Activated T-cell treated with anti-CD3 and anti-CD28 coated beads for 1 hour (primary cell): ENCODE results near the gene ZMIZ2.
"Not testable (repeated sequence)": the region's sequence is repeated elsewhere in the genome, so short reads cannot be mapped to it uniquely, and the experiment has no call there.

Experiments used
- DNase-seq: peaks from one replicate; pipeline ENCODE4 v3.0.0-alpha.2; 2020; ENCODE audit warnings: low read depth

Gene ZMIZ2

GRCh38 chr7:44729949-44730590, 18.6 kb upstream of the ZMIZ2 start:
- DNase-seq, result no peak

DNA sequence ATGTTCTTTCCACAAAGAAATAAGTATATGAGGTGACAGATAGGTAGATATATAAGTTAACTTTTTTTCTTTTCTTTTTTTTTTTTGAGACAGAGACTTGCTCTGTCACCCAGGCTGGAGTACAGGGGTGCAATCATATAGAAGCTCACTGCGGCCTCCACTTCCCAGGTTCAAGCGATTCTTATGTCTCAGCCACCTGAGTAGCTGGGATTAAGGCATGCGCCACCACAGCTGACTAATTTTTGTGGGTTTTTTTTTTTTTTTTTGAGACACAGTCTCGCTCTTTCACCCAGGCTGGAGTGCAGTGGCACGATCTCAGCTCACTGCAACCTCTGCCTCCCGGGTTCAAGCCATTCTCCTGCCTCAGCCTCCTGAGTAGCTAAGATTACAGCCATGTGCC, 15.7 kb upstream of the ZMIZ2 start:
- not testable (repeated sequence) for DNase-seq

- DNase-seq, result no peak
These were observed 14.8 kb upstream of the ZMIZ2 start for GRCh38 chr7:44733708-44734481.

- DNase-seq, result no peak
These were observed 13.1 kb upstream of the ZMIZ2 start for GRCh38 chr7:44735403-44736165.

DNA sequence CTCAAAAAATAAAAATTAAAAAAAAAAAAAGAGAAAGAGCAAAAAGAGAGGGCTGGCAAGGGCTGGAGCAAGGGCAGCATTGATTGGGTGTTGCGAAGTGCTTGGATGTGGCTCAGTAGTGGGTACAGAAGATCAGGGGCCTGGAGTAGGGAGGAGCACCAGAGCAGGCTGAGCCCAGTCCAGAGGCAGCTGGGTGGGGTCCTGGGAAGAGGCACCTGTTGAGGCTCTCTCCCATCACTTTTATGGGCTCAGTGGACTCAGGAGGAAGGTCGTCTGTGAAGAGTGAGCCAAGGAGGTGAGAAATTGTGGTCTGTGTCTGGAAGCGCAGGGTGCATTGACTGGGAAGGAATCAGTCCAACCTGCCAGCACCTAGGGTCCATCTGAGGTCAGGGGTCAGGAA, 11.8 kb upstream of the ZMIZ2 start:
- no peak for DNase-seq

- DNase-seq, result no peak
These were observed 10.5 kb upstream of the ZMIZ2 start for GRCh38 chr7:44738051-44738723.

DNA sequence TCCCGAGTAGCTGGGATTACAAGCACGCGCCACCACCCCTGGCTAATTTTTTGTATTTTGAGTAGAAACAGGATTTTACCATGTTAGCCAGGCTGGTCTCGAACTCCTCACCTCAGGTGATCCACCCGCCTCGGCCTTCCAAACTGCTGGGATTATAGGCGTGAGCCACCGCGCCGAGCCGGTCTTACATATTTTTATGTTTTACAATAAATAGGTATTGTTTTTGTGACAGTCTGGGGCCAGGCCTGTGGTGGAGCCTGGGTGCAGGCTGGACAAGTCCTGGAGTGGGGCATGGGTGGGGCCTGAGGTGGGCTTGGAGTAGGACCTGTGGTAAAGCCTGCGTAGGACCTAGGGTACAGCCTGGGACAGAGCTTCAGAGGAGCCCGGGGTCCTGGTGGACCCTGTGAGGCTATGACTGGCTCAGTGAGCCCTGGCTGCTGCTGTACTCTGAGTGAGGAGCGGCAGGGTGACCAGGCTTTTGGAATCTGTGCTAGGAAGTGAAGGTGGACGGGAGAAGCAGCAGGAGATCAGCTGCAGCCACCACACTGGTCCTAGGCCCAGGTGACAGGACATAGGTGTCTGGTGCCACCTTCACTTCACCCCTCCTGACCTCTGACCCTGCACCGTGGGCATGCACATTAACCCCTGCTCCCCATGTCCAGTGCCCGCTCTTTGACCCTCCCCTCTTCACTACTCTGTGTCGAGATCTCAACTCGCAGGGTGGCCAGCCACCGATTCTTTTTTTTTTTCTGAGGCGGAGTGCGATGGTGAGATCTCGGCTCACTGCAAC, 9.6 kb upstream of the ZMIZ2 start:
- no peak for DNase-seq

DNA sequence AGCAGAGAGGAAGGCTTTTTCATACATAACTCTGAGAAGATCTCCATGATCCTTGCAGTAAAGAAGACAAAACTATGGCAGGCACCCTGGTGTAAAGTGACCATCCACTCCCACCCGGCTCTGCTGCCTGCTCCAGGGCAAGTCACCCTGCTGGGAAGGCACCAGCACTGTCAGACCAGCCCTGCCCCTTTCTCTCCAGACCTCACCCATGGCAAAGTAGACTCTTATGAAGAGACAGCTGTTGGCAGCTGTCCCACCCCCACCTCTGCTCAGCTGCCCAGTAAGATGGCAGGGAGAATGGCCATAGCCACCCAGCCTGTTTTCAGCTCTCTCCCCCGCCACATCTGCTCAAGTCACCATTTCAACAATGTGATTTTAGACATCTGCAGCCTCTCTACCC, 8.6 kb upstream of the ZMIZ2 start:
- no peak for DNase-seq

DNA sequence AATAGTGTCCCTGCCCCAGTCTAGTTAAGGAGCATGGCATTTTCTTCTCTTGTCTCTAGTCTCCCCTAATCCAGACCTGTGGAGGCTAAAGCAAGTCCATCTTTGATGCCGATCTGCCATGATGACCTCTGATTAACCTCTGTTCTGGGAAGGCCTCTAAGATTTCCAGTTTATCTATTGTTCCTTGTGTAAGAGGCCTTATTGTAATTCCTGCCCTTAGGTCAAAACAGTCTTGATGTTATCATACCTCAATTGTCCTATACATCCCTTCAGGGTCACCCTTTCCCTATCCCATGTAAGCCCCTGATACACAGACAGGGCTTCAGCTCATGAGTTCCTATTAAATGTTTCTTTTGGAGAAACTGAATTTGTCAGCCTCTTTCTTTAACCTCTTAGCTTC, 4.9 kb upstream of the ZMIZ2 start:
- DNase-seq, result no peak

DNA sequence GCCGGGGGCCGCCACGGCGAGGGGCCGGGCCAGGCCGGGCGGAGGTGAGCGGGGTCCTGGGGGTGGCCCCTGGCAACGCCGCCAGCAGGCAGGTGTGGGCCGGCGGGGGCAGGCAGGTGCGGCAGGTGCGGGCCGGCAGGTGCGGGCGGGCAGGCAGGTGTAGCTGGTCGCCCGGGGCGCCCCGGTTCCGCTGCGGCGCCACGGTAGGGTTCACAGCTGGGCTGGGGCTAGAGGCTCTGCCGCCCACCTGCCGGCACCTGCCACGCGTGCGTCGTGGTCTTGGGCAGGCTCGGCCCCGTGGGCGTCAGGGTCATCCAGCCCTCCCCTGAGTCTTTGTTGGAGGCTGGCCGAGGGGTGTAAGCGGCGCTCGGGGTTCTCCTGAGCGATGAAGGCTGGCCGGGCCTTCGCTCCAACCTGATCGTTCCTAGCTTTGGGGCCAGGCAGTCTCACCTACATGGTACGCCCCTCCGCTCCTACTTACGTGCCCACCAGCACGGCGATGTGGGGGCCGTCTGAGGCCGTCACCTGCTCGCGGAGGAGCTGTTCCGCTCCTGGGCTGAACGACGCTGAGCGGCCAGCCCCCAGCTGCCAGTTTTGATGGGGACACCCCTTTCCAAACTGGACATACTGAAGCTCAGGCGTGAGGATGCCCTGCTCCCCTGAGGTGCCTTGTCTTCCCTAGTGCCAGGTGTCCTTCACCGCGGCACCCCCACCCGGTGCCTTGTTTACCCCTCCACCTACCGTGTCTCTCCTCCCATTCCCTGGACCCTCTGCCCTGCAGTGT, 493 bp downstream of the ZMIZ2 start:
- no peak for DNase-seq

DNA sequence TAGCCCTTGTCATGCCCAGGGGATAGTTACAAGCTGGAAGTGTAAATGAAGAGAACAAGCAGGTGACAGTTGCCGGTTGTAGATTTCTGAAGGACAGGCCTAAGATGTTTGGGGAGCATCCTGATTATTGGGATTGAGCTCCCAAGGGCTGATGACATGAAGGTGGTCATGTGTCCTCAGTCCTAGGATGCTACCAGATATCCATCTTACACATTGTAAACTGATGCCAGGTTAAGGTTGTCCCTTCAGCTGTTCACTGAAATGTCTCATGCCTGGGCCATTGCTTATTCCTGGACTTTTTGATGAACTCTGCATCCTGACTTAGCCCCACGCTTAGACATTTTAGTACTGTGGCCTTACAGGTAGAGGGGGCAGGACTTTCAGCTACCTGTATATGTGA, 1.3 kb downstream of the ZMIZ2 start:
- DNase-seq, result no peak

DNA sequence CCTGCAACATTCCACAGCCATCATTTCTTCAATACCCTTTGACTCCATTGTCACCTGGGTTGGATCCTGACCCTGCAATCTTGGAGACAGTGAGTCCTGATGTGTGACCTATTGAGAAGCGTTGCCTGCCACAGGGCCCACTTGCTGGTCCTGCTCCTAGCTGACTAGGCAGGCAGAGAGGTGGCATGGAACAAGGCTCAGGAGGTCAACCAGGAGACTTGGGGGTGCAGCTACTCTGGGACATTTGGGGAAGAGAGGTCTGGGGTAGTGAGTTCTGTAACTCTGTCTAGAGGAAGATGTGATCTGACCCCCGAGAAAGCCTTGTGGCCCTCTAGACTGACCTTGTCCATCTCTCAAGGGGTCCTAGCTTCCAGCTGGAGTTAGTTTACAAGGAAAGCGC, 1.8 kb downstream of the ZMIZ2 start:
- no peak for DNase-seq

DNA sequence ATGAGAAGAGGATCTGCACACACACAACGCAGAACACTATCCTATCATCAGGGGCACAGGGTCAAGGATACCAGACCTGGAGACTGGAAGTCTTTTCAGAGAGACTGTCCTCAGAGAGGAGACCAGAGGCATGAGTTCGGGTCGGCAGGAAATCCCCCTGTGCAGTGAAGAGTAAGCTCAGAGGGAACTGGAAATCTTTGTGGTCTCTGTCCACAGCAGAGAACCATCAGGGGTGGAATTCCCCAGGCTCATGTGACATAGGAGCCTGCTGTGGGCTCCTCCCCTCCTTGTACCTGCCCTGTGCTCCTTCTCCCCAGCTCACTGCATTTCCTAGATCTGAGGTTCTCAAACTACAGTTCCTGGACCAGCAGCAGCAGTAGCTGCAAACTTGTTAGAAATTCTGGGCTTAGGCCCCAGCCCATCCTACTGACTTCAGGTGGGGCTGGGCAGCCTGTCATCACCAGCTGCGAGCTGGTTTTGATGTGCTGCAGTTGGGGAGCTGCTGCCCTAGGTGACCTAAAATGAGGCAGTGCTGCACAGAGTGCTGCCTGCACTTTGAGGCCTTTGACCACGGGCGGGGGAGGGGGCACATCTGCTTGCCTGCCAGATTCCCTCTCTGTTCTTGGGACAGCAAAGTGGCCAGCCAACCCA, 2.4 kb downstream of the ZMIZ2 start:
- DNase-seq, result no peak

DNA sequence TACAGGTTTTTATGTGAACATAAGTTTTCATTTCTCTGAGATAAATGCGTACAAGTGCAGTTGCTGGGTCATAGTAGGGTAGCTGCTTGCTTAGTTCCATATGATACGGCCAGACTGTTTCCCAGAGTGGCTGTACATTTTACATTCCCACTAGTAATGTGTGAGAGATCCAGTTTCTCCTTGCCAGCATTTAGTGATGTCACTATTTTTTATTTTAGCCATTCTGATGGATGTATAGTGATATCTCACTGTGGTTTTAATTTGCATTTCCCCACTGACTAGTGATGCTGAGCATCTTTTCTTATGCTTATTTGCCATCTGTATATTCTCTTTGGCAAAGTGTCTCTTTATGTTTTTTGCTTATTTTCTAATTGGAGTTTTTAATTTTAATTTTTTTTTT, 4.2 kb downstream of the ZMIZ2 start:
- DNase-seq, result no peak

DNA sequence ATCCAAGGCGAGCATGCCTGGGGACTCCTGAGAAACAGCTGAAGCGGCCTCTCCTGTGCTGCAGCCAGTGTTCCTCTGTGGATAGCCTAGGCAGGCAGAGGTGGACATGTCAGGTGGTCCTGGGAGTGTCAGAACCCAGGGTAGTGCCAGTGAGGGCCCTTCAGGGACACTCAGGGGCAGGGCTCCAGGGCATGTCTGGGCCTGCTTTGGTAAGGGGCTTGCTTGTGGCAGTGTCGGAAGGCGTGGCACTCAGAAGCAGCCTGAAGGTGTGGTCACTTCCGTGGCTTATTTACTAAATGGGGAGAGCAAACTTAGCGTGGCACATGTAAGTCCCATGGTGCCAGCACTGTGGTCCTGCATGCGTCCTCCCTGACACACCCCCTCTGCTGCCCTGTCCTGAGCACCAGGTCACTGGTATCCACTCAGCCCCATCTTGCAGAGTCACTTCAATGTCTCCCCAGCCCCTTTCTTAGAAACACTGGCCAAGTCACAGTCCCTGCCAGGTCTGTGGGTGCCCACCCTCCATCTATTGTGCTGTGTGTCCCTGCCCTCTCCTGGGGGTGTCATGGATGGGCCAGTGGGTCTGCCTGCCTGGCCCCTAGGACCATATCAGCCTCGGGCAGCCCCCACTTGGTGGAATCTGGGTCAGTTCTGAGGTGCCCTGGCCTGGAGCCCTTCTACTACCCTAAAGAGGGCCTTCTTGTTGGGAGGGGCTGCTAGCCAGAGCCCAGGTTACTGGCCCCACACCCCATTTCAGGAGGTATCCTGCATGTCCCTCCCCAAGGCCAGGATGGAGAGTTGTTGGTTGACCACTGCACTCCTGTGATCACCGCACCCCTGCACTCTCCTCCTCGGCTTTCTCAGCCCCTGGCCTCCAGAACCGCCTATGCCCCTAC, 6.4 kb downstream of the ZMIZ2 start:
- DNase-seq, result no peak

GRCh38 chr7:44755698-44756627, 7.3 kb downstream of the ZMIZ2 start:
- DNase-seq, result no peak

GRCh38 chr7:44756904-44757303, 8.3 kb downstream of the ZMIZ2 start:
- no peak for DNase-seq

DNA sequence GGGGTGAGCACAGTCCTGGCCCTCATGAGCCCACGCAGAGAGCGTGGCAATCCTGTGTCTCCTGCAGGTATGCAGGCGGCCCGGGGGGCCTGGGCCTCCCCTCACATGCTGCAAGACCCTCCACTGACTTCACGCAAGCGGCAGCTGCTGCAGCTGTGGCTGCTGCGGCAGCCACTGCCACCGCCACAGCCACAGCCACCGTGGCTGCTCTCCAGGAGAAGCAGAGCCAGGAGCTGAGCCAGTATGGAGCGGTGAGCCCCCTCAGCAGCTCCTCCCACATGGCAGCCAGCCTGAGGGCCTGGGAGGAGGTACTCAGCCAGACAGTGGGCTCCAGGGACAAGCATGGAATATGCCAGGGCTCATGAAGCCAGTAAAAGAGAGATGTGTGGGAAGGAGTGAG, 8.7 kb downstream of the ZMIZ2 start:
- DNase-seq, result no peak
